ENCODE data around the gene LAMA5.
"Not testable (repeated sequence)": the region's sequence is repeated elsewhere in the genome, so short reads cannot be mapped to it uniquely, and the experiment has no call there.

LAMA5 gene

DNA sequence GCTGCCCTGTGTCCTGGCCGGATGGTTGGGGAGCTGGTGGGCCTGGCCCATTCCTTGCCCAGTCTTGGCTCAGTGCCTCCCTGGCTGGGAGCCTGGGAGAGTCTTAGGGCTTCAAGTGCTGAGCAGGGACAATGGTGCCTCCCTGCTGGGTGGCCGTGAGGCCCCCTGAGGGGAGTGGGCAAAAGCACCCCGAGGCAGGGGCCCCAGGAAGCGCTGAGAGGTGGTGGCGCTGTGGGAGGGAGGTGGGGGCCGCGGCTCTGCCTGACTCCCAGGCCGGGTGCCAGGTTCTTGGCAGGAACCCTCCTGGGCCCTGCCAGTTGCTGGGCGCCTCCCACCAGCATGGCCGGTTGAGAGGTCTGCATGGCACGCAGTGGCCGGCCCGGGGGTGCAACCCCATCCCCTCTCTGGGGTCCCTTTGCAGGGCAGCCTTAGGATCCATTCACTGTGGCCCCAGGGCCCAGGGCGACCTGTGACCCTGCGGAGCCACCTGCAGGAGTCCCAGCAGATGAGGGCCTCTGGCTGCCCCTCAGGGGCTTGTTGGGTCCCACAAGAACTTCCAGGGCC lies 10.6 kb upstream of the LAMA5 start:
- Histone ChIP-seq H3K4me2 (no peak overlapping the region), H3K36me3 (peaks cover 6 to 14% (median 12%) of the 10 kb centered on the region in 11 experiments; a peak in 18 of 22 replicates), H3K9ac (no peak overlapping the region; a peak in 2 of 22 replicates), H4K20me1 (peaks cover 0 to 25% (median 4%) of the 10 kb centered on the region in 11 experiments; a peak in 9 of 22 replicates), H3K27me3 (no peaks in the 10 kb centered on the region), H3K27ac (no peak overlapping the region; a peak in 1 of 22 replicates), H3K4me3 (no peak overlapping the region), H3K9me3 (replicated peaks in 1 of 11) (peaks cover 7 to 16% (median 12%) of the 10 kb centered on the region in 11 experiments; a peak in 20 of 22 replicates), H3K4me1 (peaks cover 0 to 37% (median 22%) of the 10 kb centered on the region in 10 experiments; a peak in 14 of 20 replicates)
- no peak for TF ChIP-seq Cebpa-rat (IDR thresholded peaks at IDR 0.05)

DNA sequence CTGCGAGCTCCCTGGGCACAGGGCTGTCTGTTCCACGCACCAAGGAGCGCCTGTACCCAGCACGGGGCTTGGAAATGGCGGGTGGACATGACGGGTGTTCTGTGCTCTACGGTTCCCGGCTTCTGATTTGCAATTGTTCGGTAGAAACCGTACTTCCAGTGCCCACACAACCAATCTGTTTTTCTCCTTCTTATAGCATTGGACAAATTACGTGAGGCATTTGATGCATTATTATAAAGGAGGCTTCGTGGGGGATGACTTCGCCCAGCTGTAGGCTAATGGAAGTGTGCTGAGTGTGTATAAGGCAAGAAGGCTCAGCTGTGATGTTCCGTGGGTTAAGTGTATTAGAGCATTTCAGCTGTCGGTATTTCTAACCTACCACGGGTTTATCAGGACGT lies 10.0 kb upstream of the LAMA5 start:
- peaks cover 5 to 9% (median 8%) of the 10 kb centered on the region in 11 experiments; a peak in 18 of 22 replicates for H3K36me3 ChIP-seq
- peaks cover 7 to 19% (median 16%) of the 10 kb centered on the region in 11 experiments; a peak in 20 of 22 replicates for H3K9me3 ChIP-seq (replicated peaks in 1 of 11)
- H3K27ac ChIP-seq: no peak overlapping the region
- no peak for TF ChIP-seq Cebpa-rat (IDR thresholded peaks at IDR 0.05)
- no peak overlapping the region for H3K4me2 ChIP-seq
- peaks cover 0 to 19% (median 0%) of the 10 kb centered on the region in 11 experiments; a peak in 3 of 22 replicates for H4K20me1 ChIP-seq
- peaks cover 0 to 32% (median 20%) of the 10 kb centered on the region in 10 experiments; a peak in 14 of 20 replicates for H3K4me1 ChIP-seq
- H3K27me3 ChIP-seq: no peaks in the 10 kb centered on the region
- H3K4me3 ChIP-seq: no peak overlapping the region
- peak overlapping the region in 1 of 11 experiments; percentile 24; a peak in 2 of 22 replicates for H3K9ac ChIP-seq

DNA sequence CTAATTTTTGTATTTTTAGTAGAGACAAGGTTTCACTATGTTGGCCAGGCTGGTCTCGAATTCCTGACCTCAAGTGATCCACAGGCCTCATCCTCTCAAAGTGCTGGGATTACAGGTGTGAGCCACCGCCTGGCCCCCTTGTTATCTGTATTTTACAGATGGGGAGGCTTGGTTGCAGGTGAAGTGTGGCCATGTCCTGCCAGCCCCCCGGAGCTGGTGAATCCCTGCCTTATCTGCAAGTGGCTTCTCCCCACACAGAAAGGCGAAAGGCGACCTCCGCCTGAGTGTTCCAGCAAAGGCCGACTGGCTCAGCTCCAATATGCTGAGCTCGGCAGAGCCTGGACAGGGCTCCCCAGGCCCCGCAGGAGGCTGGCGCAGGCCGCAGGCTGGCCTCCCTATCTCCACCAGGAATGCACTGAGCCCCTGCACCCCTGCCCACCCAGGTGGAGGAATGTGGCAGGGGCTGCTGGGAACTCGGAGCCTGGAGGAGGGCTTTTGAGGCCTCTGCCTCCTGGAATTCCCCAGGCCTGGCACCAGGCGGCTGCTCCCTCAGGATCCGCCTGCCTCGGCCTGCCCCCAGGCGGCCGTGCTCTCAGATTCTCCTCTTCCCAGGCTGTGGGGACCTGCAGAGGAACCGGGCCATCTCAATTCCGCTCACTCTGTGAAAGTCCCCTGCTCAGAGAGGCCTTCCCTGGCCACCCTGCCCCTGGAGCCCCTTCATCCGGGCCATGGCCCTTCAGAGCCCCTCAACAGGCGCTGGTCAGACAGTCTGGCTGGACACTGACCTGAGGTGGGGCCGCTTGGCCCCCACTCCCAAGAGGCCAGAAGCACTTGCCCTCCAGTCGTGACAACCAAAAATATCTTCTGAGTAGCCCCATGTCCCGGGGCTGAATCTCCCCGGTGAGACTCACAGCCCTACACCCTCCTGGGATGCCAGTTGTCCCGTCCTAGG lies 9.3 kb upstream of the LAMA5 start:
- Histone ChIP-seq H3K9me3 (replicated peaks in 1 of 11) (peaks cover 7 to 19% (median 16%) of the 10 kb centered on the region in 11 experiments; a peak in 20 of 22 replicates), H3K36me3 (peaks cover 0 to 3% (median 2%) of the 10 kb centered on the region in 11 experiments; a peak in 11 of 22 replicates), H3K9ac (0 out of 22 replicates have a peak overlapping the region, but pooled peaks of 2 of the 11 experiments have one; percentile 3 to 24), H3K27ac (no peak overlapping the region), H3K4me3 (no peak overlapping the region), H4K20me1 (peaks cover 0 to 19% (median 0%) of the 10 kb centered on the region in 11 experiments; a peak in 3 of 22 replicates), H3K27me3 (no peaks in the 10 kb centered on the region), H3K4me2 (peak overlapping the region in 4 of 11 experiments; percentile 50 to 53 (median 52); a peak in 3 of 22 replicates), H3K4me1 (peaks cover 0 to 32% (median 20%) of the 10 kb centered on the region in 10 experiments; a peak in 14 of 20 replicates)
- TF ChIP-seq Cebpa-rat (IDR thresholded peaks at IDR 0.05): no peak

DNA sequence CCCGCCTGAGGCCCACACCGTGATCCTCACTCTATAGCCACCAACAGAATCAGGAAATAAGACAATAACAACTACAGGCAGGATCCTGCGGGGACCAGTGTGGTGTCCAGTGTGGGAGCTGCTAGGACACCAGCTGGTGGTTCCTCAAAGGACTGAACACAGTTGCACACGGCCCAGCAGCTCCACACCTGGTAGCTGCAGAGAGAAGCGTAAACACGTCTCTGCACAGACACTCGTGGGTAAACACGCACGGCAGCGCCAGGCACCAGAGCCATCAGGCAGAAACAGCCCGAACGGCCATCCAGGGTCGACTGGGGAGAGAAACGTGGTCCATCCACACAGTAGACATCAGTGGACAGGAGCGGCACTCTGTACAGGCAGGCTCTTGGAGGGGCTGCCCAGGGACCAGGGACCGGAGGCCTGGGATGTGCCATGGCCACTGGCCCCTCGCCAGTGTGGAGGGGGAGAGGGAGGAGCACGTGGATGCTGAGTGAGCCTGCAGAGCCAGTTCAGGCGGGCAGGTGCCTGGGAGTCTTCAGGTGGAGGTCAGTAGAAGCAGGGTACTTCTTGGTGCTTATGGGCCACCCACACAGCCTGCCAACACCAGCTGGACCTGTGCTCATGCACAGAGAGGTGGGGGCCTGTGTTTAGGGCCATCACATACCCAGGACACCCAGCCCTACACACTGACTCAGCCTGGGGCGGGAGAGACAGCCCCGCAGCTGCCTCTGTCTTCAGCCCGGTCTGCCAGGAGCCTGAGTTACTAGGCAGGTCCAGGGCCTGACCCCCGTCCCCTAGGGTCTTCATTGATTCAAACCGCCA lies 7.4 kb upstream of the LAMA5 start:
- no peak for TF ChIP-seq Cebpa-rat (IDR thresholded peaks at IDR 0.05)
- H3K27ac ChIP-seq: no peak overlapping the region
- peaks cover 0 to 38% (median 0%) of the 10 kb centered on the region in 11 experiments; a peak in 3 of 22 replicates for H4K20me1 ChIP-seq
- H3K9me3 ChIP-seq (replicated peaks in 1 of 11): peaks cover 7 to 19% (median 16%) of the 10 kb centered on the region in 11 experiments; a peak in 20 of 22 replicates
- no peak overlapping the region for H3K4me3 ChIP-seq
- peaks cover 0 to 8% (median 3%) of the 10 kb centered on the region in 11 experiments; a peak in 14 of 22 replicates for H3K27me3 ChIP-seq
- H3K36me3 ChIP-seq: no peaks in the 10 kb centered on the region
- peaks cover 9 to 43% (median 31%) of the 10 kb centered on the region in 10 experiments for H3K4me1 ChIP-seq
- H3K4me2 ChIP-seq: peak overlapping the region in 8 of 11 experiments; percentile 19 to 53 (median 49); a peak in 13 of 22 replicates
- 0 out of 22 replicates have a peak overlapping the region, but pooled peaks of 1 of the 11 experiments have one; percentile 44 for H3K9ac ChIP-seq

GRCh38 chr20:62373631-62374179 lies 6.6 kb upstream of the LAMA5 start:
- not testable (repeated sequence) for H3K27ac ChIP-seq, H3K4me3 ChIP-seq, H3K9ac ChIP-seq, H3K36me3 ChIP-seq
- Histone ChIP-seq H4K20me1 (peaks cover 0 to 39% (median 0%) of the 10 kb centered on the region in 11 experiments; a peak in 3 of 22 replicates), H3K27me3 (peaks cover under 1 to 16% (median 11%) of the 10 kb centered on the region in 11 experiments; a peak in 18 of 22 replicates), H3K4me1 (peaks cover 17 to 51% (median 39%) of the 10 kb centered on the region in 10 experiments), H3K4me2 (peak overlapping the region in 4 of 11 experiments; percentile 50 to 53 (median 52); a peak in 1 of 22 replicates), H3K9me3 (replicated peaks in 1 of 11) (peaks cover 7 to 19% (median 16%) of the 10 kb centered on the region in 11 experiments; a peak in 20 of 22 replicates)

DNA sequence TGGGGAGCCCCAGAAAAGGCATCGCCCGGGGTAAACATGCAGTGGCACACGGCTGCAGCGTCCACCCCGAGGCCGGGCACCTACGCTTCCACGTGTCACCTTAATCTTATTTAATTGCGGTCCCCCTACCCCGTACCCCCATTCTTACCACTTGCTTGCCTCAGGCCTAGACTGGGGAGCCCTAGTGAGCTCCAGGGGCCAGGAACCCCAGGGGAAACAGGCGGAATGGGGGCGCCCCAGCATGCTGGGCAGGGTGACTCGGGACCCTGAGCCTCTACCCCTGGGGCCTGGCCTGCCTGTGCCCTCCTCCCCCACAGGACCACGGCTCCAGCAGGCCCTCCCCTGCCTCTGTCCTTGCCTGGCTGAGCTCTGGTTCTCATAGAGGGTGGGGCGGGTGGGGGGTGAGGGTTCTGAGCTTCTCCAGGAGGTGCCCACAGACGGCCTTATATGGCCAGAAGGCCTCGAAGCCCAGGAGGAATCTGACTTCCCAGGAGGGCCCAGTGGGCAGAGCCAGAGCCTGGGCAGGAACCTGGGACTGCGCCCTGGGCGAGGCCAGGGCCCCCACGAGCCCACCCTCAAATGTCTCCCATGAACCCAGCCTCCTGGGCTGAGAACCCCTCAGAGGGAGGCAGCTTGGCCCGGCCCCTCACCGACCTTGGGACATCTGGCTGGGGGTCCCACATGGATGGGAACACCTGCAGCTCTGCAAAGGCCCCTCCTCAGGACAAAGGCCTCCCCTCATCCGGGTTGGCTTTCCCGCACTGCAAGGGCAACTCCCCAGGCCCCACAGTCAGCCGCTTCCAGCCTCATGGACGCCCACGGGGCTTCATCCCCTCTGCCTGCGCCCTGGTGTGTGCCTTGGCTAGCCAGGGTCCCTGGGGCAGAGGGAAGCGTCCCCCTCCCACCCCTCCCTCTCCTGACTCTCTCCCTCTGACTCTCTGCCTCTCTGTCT lies 5.2 kb upstream of the LAMA5 start:
- H3K4me1 ChIP-seq: peaks cover 30 to 59% (median 52%) of the 10 kb centered on the region in 10 experiments
- H3K27me3 ChIP-seq: peaks cover 4 to 29% (median 23%) of the 10 kb centered on the region in 11 experiments; a peak in 19 of 22 replicates
- no peak for TF ChIP-seq Cebpa-rat (IDR thresholded peaks at IDR 0.05)
- H3K4me2 ChIP-seq: no peak overlapping the region
- H3K9ac ChIP-seq: no peak overlapping the region
- no peak overlapping the region for H3K27ac ChIP-seq
- H3K36me3 ChIP-seq: no peaks in the 10 kb centered on the region
- H3K9me3 ChIP-seq (replicated peaks in 1 of 11): peaks cover 7 to 19% (median 16%) of the 10 kb centered on the region in 11 experiments; a peak in 20 of 22 replicates
- H4K20me1 ChIP-seq: peaks cover 0 to 38% (median 4%) of the 10 kb centered on the region in 11 experiments; a peak in 7 of 22 replicates
- H3K4me3 ChIP-seq: no peak overlapping the region

DNA sequence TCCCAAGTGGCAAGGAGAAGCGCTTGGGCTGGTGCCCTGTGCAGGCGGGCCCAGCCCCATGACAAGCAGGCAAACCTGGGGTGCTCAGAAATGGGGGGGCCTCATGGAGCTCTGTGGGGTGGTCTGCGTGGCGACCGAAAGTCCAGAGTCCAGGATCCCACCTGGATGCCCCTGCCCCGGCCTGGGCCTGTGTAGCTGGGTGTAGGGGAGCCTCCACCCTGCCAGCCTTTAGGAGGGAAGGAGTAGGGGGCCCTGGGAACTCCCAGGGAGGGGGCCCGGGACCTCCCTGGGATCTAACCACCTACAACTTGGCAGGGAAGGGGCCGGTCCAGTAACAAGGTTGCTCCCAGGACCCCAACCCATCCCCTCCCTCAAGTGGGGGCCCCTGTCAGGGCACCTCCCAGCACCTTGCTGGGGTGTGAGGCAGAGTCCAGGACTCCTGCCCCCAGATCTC lies 4.5 kb upstream of the LAMA5 start:
- Histone ChIP-seq H3K4me2 (no peak overlapping the region), H3K9ac (no peak overlapping the region), H3K36me3 (no peaks in the 10 kb centered on the region), H4K20me1 (peaks cover 0 to 37% (median 4%) of the 10 kb centered on the region in 11 experiments; a peak in 8 of 22 replicates), H3K27me3 (peaks cover 8 to 34% (median 27%) of the 10 kb centered on the region in 11 experiments), H3K4me1 (peaks cover 32 to 60% (median 55%) of the 10 kb centered on the region in 10 experiments), H3K9me3 (replicated peaks in 1 of 11) (peaks cover 7 to 19% (median 16%) of the 10 kb centered on the region in 11 experiments; a peak in 20 of 22 replicates), H3K27ac (no peak overlapping the region), H3K4me3 (no peak overlapping the region)
- no peak for TF ChIP-seq Cebpa-rat (IDR thresholded peaks at IDR 0.05)

Data from BLaER1 treated with 17β-estradiol and CSF1 and Interleukin-3, amounts not matched to agents 10 nM and 100 nM (cell line).